ENCODE results near the gene HOXC12.

The HOXC12 gene

DNA sequence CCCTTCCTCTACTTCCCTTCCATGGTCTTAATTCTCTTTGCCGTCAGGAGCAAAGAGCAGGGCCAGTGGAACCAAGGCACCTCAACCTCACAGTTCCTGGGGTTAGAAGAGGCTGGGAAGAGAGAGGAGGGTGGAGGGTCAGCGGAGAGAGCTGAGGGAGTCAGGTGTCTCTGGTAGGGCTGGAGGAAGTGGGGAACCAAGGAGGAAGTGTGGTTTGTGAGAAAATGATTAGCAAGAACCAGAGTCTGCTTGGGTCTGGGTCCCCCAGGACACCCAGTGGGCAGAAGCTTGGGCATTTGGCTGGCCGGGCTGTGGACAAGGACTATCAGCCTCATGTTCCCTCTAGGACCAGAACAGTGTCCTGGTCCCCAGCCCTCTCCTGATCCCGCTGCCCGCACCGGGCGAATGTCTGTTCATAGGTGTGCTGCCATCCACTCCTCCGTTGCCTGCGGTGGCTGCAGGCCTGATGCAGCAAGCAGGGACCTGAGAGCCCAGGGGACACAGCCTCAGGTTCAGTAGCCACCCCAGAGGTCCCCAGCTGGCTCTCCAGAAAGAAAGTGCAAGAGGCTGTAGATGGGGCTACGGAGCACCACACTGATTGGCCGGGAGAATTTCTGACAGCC, 2.3 kb downstream of the HOXC12 start:
- no peak for FAIRE-seq

DNA sequence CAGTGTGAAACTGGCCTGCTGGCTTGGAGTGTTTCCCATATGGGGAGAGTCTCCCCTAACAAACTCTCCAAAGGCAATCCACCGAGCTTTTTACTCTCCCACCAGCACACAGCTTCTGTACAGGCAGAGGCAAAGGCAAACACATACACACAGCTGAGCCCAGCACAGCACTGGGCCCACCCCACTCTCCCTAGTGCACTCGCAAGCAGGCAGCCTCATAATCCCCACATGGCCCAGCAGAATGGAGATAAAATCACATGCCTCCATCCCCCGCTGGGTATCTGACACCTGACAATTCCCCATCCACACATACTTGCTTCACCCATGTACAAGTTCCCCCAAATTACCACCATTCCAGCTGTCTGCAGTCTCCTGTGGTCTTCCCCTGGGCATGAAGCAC, 3.4 kb downstream of the HOXC12 start:
- FAIRE-seq: no peak

DNA sequence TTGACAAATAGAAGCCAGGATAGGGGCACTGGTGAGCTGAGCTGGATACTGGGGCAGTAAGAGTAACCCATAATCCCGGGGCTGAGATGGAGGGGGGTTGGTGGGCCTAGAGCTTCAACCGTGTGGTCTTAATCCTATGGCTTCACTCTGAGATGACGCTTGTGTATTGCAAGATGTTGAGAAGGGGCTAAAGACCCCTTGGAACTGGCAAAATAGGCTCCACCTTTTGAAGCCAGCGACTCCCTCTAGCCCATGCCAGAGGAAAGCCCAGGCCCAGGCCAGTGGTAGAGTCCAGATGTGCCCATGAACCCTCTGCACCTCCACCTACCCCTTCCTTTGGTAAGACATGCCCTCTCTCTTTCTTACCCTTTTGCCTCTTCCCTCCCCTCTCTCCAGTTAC, 4.6 kb downstream of the HOXC12 start:
- FAIRE-seq: no peak

DNA sequence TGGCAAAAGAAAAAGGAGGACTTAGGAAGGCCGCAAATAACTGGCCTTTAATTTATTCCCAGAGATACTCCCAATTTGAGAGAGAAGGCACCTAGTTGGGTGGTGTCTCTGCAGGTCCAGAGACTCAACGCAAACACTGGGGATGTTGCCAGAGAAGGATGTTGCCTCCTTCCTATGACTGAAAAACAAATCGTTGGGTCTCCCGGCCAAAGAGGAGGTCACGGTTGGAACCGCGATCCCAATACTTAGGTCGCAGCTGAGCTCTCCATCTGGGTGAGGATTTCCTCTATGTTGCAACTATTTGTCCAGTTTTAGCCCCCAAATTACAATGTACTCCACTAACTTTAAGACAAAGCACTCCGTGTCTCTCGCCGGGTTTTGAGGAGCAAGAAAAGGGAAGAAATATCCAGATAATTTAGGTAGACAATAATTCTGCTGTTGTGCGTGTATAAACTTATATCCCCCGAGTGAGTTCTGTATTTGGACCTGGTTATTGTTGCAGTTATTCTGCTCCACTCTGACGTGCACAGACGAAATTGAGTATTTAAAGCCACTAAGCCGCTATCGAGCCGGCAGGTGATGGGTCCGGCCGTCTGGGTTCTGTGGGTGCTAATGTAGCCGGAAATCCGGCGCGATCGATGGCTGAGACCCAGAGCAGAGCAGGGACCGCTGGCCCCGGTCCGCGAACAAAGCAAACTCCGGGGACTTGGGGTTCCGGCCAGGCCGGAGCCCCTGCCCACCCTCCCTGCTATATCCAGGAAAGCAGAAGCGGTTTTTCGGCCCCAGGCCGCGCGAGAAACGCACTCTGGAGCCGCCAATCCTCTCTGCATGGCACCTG, 5.7 kb downstream of the HOXC12 start:
- no peak for FAIRE-seq

DNA sequence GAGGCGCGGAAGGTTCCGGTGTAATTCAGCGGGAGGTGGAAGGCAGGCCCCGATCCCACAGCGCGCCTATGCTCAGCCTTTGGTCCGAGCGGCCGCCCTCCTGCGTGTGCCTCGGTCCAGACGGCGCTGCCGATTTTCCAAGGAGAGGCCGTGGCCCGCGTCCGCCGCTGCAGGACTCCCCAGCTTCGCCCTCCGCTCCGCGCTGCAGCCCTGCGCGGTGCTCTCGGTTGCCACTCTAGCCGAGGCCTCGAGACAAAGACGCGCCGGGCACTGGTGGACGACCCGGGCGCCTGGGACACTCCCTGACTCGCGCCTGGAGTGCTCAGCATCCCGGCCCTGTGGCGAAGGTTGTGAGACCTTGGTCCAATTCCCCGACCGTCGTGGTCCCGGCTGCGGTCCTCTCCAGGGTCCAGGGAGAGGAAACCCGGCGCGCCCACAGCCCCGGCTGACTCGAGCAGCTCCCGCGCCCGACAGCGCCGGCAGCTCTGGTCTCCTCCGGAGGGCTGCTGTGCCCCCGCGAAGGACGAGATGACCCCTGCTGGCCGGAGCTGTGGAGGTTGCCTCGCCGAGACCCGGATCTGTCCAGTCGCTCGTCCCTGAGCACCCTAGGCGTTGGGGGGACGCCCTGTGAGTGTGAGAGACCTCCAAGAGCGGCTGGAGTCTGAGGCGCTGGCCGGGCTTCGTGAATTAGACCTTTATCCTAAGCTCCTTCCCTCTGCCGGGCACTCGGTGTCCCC, 6.5 kb downstream of the HOXC12 start:
- no peak for FAIRE-seq

DNA sequence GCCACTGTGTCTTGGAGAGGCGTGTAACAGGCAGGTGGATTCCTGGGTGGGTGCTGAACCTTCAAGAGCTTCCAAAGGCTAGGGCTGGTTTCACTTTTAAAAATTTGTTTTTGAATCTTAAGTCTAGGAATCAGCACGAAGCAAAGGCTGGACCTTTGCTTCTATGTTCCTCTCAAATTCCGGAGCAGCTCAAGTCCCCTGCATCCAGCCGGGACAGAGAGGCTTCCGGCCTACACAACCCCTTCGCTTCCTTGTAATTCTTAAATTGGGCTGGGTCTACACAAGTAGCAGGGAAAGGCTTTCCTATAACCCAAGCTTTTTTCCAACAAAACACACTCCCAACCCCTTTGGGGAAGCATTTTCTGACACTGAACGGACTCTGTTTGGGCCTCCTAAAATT, 8.3 kb downstream of the HOXC12 start:
- no peak for FAIRE-seq

DNA sequence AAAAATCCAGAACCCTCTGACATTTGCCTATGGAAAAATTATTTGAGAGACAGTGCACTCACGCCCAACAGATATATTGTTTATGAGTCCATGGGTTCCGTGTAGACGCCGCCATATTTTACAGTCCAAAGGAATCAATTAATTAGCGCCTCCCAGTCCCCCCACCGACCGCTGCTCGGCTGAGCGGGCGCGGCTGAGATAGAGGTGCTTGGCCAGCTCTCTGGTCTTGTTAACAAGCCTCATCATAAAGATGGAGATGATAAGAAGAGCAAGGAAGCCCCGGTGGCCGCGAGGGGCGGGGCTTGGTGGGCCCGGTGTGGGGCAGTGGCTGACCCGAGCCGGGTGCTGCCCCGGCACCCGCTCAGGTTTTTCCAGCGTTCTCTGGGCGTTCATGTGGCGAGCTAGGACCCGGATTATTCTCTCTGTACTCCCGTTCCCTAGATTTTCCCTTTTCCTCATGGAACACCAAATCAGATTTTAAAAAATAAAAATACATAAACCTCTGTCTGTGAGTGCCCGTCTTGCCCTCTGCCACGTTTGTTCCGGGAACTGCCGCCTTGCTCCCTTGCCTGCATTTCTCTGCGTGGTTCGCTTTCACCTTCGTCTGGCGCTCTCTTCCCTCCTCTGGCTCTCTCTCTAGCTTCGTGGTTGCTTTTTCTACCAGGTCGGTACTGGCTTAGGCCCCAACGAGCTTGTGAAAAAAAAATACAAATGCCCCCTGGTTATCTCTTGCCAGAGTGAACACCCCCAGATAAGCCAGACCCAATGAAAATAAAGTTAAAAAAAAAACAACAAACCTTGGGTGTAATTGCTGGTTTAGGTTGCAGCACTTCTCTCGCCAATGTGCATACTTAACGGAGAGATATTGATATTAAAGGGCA, 9.0 kb downstream of the HOXC12 start:
- FAIRE-seq: no peak

DNA sequence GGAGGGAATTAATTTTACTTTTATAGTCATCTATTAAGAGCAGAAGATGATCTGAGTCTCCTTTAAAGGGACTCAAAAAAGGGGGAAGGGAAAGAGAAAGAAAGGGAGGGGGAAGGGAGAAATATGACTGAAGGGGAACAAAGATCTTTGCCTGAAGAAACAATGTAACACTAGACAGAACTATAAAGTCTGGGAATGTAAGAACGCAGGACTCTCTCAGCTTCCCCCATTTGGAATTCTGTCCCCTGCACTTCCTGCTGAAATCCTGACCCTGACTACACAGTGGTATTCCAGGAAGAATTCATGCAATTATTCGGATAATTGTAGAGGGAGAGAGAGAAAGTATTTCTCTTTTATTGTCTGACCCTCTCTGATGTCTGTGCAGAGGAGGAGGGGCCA, 9.6 kb downstream of the HOXC12 start:
- no peak for FAIRE-seq

DNA sequence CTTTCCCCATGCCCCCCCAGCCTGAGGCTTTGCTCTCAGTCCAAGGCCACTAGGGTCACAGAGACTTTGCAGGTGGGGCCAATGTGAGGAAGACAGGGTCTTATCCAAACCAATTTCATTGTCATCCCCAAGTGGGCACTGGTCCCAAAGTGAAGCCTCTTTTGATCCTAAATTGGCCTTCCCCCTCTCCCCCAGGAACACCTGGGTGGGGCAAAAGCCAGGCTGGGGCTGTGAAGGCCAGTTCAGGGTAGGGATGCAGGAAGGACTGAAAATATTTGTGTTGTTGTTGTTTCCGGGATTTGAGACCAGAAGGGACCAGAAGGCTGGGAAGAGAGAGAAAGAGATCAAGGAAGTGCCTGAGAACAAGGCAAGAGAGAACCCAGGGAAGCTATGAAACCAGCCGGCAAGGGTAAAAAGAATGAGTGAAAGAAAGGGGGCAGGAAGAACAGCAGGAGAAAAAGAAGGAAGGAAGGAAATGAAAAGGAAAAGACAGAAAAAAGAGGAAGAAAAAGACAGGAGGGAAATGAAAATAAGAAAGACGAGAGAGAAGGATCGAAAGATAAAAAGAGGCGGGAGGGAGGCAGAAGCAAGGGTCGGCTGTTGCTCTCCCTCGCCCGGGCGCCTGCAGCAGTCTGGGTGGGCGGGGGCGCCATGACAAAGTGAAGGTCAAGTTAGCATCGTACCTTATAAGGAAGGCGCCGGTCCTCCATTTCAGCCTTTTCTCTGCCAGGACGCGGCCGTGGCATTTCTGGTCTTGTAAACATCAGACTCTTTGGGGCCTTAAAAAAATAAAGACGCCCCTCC, 10.8 kb downstream of the HOXC12 start:
- FAIRE-seq: no peak

DNA sequence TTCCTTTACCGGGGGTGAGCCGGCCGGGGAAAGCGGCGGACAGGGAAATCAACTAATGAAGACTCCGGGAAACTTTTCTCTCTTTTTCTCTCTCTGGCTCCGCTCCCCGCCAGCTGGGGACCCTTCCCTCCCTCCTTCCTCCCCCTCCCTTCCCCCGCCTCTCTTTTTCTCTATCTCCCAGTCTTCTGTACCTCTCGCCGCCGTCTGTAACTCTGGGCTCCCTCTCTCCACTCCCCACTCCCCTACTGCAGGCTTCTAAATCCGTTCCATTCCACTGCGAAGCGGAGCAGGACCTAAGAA, 11.3 kb downstream of the HOXC12 start:
- FAIRE-seq: no peak

DNA sequence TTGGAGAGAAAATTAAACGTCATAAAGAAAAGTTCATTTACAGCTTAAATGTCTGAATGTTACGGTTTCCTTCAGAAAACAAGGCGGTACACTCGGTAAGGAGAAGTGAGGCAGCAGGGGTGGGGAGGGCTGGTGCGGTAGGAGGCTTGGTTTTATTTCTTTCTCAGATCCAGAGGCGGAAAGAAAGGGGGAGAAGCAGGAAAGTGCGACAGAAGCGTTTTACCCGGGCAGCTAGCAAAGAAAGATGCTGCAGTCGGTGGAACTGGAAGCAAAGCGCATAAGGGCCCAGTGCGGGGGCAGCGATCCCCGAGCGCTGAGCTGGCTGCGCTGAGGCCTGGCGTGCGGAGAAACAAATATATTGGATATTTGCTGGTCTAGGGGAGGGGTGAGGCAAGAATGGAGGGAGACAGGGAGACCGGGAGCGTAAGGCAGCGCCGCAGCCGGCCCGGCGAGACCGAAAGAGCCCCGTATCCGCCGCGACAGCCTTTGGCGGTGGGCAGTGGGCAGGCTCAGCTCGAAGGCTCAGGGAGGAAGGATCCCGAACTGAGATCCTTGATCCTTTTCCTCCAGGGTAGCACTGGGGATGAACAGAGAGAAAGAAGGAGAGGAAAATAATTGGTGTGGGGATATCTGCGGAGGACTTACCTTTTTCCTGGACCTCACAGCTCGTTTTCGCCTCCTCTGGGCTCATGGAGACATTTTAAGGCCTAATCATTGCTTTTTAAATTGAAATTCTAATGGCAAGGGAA, 11.9 kb downstream of the HOXC12 start:
- FAIRE-seq: no peak

DNA sequence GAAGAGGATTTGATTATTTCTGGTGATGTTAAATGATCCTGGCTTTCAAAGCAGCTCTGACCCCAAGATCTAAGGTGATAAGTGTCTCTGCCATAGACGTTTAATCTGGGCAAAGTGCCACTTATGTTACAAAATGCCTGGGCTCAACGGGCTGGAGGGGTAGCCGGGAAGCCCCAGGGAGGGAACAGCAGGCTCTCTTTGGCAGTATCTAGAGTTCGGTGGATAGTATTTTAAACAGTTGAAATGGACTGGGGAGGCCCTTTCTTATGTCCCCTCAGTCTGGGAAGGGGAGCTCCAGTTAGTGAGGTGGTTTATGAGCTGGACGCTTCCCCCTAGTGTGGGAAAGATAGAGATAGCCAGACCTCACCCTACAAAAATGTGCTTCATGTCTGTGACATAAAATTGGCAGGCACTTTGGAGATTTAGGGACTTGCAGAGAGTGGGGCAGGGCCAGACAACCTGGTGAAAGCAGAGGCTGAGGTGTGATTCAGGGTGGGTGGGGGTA, 12.8 kb downstream of the HOXC12 start:
- FAIRE-seq: no peak

DNA sequence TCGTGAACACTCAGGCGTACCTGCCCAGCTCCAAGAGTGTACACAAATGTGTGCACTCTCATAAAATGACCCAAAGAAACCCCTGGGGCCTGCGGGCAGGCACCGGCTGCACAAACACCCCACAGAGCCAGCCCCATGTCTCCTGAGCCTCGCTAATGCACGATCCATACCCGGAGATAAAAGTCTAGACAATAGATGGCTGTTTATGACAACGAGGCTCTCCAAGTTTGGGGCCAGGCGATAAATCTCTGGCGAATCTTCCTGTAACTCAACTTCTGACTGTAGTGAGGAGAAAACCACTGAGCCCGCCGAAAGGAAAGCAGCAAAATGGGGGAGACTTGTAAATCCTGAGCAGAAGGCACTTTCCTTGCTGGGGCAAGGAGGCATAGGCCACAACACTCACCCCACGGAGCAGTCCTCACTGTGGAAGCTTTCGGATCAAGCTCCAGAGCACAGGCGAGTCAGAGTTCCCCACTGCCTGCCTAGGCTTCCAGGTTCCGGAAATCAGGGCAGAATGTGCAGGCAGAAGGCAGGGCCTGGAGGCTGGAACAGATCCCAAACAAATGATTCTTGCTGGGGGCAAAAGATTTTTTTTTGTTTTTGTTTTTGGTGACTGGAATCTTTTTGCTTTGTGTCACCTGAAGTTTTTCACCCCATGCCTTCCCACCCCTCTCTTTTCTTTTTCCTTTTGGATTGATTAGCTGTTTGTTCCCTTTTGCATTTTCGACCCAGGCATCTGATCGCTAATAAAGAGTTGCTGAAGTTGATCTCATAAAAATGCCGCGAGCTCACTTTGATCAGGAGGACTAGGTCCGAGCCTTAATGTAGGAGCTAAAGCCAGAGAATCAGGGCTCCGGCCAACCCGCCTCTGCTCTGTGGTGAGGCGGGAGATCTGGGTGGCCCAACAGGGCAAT, 13.8 kb downstream of the HOXC12 start:
- no peak for FAIRE-seq

DNA sequence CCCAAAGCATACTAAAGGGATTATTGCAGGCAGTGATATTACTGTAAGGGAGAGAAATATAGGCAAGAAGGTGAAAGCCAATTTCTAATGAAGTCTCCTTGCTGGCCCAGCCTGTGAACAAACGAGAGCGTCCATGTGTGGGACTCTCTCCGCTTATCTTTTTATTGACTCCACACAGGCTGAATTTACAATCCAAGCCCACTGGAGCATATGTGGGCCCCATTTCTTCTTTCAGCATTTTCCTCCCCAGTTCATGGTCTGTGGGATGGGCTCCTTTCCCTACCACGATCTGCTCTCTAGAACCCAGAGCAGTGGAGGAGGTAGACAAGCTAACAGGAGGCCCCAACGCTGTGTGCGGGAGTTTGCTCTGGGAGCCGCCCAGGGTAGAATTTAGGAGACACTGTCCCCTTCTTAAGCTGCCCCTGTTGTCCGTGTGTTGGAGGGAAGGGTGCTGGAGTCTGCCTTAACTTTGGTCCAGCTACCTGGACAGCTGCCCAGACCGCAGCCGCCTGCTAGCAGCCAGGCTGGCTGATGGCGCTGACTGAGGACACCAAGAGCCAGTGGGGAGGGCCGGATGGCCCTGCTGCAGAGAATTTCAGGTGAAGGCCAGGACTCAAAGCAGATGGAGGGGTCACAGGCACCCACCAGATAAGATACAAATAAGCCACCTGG, 15.0 kb downstream of the HOXC12 start:
- FAIRE-seq: no peak

DNA sequence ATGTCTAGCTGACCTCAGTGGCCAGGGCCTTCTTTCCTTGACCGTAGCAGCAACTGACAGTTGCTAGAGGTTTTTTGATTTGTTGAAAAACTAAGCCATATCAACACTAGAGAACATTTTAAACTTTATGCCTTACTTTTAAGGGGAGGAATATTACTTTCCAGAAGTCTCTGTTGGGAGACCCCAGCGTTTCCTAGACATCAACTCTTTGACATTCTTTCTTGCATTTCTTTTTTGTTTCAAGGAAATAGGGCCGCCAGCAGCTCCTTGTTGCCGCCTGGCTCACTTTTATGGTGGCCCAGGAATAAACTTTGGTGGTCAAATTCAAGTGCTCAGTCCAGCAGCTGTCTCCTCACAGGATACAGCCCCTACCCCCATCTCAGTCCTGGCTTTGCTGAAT, 15.7 kb downstream of the HOXC12 start:
- FAIRE-seq: no peak

DNA sequence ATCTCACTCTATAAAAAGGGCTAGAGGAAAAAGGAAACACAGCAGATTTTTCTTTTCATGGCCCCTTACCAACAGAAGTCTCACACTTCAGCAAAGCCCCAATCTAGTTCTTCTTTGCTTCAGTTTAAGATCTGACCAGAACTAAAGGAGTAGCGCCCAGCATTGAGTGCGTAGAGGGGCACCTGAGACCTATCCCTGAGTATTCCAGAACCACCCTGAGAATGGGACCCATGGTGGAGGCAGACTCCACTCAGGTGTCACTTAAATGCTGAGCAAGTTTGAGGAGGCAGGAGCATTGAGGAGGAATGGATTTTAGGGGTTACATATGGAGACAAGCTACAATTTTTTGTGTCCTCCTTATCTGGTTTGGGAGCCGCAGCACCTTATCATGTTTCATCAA, 16.4 kb downstream of the HOXC12 start:
- FAIRE-seq: no peak

DNA sequence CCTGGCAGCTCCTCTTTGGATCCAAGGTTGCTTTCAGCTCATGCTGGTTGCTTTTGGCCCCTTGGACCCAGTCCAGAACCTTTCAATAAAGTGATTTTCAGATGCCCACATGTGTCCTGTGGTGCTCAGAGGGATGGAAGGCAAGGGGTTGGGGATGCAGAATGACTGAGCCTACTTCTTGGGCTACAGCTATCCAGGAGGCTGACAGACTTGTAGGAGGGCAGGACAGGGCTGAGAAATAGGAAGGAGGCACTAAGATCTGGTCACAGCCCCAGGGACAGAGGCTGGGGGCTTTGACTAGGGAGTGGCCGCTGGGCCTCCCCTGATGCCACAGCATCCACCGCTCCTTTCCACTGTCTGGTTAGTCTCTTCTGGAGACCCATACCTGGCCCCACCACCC, 17.0 kb downstream of the HOXC12 start:
- no peak for FAIRE-seq

DNA sequence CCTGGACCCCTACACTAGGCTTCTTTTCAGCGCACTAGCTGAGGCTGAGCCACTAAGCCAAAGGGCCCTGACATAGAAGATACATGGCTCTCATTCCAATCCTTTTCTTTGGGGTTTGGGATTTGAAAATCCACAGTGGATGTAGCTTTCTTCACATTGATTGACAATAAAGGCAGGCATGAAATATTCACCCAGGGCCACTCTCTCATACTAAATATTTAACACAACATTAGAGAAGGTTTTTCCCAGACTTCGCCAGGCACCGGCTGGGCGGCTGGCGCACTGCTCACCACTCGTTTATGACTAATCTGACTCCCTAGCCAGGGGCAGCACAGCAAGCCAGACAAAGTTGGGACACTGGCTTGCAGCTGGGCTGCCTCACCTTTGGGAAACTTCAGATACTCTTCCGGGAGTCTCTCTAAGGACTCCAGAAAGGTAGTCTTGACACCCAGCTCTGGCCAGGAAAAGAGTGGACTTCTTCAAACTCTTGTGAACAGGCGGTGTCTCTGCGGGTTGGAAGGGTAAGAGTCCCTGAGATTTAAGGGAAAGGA, 17.5 kb downstream of the HOXC12 start:
- FAIRE-seq: no peak

DNA sequence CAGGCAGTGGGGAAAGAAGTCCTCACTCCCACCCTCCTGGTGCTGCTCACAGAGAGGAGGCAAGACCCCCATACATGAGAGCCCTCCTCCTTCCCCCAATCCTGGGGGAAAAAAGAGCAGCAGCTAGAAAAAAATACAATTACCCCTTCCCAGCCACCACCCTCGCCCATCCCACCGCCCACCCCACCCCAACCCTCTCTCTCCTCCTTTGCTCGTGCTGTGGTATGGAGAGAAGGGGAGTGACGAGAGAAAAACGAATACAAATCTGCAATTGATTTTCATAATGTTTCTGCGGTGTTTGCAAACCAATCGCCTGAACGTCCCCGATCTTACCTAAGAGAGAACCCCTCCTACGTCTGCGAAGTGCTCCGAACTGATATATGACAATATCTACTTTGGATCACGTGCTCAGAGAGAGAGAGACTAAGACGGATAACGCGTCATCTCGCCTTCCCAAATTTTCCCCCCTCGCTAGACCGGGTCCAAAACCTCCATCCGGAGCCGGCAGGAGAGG, 18.1 kb downstream of the HOXC12 start, which contains the start of gene HOXC11:
Gene HOXC11, plus strand, starts transcription at position 405 of the 514 bp plus-strand sequence. CDS start 116 bp downstream, outside the sequence.
- FAIRE-seq: no peak
